Stimulated activated CD8-positive, alpha-beta memory T cell treated with anti-CD3 and anti-CD28 coated beads, Interleukin-4, amount 100 ng/mL, for 1 hour (primary cell): Measurements from ENCODE around the gene SUSD3.

ENCODE experiments used
- DNase-seq, 2 donors: peaks; one replicate each; pipeline ENCODE4 v3.0.0-alpha.2; 2020; ENCODE audit warnings: low read depth in 2 of 2, low spot score in 1 of 2

The SUSD3 gene

DNA sequence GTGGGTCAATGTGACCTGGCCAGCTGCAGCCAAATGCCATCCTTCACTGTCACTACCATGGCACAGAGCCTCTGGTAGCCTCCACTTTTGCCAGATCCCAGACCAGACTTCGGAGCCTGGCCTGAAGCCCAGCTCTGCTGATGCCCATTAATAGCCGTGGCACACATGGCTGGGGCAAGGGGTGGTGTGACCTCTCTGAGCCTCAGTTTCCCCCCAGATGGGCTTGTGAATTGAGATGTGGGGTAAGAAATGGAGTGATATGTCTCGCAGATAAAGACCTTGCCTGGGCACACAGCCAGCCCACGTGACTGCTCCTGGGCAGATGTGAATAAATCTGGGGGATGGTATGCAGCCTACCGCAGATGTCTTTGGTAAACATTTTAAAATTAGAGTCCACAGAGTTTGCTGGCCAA lies 13.9 kb downstream of the SUSD3 start:
- no peak for DNase-seq

DNA sequence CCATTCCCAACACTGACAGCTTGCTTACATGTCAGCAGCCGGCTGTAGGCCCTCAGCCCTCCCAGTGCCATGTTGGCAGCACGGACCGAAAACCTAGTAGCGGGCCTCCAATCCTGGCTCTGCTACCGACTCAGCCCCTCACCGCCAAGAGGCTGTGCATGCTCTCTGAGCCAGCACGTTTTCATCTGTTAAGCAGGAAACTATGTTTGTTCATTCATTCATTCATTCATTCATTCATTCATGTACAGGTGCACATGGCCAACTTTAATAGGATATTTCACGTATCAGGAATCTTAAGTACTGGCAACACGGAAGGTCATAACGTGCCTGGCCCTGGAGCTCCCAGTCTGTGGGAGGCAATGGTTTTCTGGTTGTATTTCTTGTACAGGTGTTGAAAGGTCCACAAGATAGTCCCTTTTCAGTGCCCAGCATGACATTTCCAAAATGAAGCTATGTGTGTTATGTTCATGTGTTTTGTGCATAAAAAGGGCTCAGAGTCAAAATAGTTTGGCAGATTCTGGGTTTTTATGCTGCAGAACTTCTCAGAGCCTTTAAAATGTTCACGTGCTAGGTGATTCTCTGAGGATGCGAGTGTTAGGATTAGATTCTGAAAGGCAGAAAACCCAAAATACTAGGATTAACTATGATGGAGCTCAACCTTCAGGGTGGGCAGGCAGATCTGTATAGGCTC lies 17.7 kb downstream of the SUSD3 start:
- no peak for DNase-seq

DNA sequence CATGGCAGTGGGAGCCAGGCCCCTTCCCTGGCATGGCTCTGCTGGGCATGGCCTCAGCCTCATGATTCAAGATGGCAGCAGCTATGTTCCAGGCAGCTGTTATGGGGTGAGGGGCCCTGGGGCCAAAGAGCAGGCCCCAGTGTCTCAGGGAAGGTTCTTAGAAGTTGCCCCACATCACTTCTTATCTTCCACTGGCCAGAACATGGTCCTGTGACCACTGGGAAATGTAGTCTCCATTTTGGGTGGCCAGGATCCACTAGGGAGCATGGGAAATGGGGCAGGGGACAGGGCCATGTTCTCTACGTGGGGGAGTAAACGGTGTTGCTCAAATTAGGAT lies 18.3 kb downstream of the SUSD3 start:
- no peak for DNase-seq

DNA sequence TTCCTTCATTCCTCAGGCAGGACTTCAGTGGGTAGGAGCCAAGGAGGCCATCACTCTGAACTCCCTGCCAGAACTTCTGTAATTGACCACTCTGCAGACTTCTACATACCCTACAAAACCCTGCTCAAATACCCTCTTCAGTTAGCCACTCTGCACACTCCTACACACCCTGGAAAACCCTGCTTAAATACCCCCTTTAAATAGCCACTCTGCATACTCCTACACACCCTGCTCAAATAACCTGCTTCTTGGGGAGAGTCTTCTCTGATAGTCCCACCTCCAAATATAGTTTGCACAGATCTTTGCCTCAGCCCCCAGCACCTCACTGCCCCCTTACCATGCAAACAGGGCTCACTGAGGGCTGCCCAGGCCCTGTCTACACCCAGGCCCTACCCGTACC lies 18.9 kb downstream of the SUSD3 start:
- DNase-seq: no peak

DNA sequence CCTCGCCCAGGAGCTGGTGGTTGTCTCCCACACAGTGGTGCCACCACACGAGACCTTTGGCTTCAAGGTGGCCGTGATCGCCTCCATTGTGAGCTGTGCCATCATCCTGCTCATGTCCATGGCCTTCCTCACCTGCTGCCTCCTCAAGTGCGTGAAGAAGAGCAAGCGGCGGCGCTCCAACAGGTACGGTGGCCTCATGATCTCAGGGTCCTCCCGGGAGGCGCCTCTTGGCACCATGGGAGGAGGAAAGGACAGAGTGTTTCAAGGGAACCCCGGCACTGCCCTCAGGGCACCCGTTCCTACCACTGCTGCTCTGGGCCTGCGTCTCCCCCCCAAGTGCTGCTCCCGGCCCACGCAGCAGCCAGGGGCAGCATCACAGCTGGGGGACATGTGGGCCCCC lies 19.3 kb downstream of the SUSD3 start:
- no peak for DNase-seq

DNA sequence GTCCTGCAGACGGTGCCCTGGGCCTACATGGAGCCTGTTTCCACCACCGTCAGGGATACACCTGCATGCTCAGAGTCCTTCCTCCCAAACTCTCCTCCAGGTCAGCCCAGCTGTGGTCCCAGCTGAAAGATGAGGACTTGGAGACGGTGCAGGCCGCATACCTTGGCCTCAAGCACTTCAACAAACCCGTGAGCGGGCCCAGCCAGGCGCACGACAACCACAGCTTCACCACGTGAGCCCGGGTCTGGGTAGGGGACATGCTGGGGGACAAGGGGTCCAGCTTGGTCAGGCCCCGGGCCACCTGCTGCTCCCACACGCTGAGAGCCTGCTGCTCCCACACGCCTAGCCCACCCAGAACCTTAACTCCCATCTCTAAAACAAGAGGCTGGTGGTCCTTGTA lies 20.9 kb downstream of the SUSD3 start:
- DNase-seq: no peak

DNA sequence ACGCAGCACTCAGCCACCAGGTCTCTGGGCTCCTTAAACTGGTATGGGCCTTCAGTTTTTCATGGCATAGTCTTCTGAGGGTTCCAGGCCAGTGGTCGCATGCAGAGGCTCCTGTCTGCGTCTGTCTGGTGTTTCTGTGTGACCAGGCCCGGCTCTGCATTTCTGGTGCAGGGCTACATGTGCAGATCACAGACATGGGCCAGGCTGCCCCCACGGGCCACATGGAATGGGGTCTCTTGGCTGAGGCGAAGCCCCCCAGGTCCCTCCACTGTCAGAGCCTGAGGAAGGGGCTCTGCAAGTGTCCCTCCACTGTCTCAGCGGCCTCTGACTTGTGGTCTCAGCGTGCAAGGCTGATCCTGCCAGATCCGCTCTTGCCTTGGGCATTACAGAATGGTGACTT lies 21.9 kb downstream of the SUSD3 start:
- DNase-seq: no peak

DNA sequence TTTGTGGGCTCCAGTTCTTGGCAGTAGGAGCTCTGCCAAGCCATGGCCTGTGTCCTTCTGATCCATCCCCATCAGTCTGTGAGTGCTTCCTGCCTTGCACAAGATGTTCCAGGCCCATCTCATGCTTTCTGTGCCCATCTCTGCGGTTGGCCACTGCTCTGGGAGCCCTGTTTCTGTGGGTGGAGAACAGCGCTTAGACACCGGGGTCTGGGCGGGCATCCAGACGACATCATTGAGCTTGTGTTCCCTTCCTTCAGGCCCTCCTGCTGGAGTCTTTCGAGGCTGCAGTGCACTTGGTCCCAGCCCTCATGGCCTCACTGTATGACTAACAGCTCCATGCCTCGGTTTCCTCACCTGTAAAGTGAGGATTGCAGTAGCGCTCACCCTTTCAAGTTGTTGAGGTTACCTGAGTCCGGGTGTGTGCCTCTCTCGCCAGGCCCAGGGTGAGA lies 22.6 kb downstream of the SUSD3 start:
- no peak for DNase-seq

DNA sequence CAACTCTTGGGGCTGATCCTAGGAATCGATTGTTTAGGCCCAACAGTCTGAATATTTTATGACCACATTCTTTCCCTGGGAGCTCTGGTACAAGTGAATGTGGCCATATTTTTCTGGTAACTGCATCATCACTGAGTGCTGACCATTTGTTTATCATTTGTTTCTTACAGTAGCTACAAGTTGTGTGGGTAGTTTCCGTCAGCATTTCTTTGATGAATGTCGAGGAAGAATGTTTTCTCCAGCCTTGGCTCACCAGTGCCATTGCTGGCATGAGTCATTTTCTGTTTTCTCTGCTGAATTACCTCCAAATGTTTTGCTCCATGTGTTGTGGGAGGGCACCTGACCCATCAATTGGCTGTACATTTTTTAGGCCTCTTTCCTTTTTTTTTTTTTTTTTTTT lies 23.4 kb downstream of the SUSD3 start:
- DNase-seq: no peak

DNA sequence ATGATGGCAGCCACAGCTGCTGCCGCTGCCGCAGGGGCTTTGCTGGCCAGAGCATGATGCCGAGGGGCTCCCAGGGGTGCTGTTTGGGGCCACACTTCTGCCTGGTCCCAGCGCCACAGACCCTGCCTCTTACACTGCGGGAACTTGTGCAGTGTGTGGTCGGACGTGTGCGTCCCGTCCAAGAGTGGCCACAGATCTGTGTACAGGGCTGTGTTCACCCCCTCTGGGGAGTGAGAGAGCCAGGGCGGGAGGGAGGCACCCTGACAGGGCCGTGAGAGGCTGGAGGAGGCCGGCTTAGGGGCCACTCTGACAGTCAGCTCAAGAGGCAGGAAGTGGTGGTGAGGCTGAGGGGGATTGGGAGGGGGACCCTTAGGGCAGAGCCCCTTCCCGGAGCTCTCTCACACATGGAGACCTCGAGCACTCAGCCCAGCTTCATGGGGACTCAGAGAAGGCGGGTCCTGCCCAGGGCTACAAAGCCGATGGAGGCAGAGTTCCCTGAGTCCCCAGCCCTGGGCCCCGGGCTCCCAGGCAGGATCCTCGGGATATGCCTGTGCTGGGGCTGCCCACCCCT lies 24.4 kb downstream of the SUSD3 start:
- no peak for DNase-seq

DNA sequence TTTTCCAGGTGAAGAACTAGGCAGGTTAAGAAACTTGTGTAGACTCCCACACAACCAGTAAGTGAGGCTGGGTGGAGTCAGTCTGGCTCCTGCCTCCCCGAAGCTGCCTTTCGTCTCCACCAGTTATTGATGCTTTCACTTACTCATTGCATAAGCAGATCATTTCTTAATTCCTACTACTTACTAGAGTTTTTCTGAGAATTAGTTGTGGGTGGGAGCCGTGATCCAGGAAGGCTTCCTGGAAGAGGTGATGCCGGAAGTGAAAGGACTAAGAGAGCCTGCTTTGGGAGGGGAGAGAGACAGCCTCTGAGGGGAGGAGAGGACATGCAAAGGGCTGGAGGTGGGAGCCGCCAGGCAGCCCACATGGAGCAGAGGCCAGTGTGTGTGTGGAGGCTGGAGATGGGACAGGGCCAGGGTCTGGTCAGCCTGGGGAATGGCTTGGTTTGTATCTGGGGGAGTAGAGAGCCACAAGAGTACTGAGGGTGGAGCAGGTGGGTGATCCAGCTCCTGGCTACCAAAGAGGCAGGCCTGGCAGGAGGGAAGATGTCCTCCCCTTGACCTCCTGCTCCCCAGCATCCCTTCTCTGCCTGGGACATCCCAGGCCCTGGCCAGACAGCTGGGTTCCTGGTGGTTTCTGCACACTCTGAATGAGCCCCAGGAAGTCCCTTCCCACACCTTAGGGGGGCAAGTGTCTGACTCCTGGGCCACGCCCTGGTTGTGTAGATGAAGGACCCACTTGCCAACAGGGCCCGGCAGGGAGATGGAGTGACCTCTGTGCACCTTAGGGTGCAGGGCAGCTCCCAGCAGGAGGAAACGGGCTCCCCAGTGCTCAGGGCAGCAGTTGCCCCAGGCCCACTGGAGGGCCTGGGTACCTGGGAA lies 25.3 kb downstream of the SUSD3 start:
- DNase-seq: no peak

DNA sequence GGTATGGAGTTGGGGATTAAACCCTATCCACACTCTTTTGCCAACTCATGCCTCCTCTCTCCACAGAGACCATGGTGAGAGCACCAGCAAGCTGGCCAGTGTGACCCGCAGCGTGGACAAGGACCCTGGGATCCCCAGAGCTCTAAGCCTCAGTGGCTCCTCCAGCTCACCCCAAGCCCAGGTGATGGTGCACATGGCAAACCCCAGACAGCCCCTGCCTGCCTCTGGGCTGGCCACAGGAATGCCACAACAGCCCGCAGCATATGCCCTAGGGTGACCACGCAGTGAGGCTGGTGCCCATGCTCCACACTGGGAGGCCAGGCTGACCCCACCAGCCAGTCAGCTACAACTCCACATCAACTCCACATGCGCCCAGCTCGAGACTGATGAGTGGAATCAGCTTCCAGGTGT lies 26.0 kb downstream of the SUSD3 start:
- DNase-seq: no peak

DNA sequence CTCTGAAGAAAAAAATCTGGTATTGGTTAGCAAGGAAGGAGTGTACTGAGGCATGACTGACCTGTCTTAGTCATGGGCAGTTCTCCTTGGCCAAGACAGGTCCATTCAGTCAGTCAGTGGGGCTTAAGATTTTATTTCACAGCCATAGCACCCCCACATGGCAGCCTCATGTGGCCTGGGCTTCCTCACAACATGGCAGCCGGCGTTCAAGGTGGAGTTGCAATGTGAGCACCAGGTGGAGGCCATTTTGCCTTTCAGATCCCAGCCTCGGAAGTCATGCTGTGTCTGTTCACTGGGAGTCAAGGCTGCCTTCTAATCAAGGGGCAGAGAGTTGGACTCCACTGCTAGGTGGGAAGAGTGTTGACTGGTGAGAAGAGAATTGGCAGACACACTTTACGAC lies 27.2 kb downstream of the SUSD3 start:
- no peak for DNase-seq

DNA sequence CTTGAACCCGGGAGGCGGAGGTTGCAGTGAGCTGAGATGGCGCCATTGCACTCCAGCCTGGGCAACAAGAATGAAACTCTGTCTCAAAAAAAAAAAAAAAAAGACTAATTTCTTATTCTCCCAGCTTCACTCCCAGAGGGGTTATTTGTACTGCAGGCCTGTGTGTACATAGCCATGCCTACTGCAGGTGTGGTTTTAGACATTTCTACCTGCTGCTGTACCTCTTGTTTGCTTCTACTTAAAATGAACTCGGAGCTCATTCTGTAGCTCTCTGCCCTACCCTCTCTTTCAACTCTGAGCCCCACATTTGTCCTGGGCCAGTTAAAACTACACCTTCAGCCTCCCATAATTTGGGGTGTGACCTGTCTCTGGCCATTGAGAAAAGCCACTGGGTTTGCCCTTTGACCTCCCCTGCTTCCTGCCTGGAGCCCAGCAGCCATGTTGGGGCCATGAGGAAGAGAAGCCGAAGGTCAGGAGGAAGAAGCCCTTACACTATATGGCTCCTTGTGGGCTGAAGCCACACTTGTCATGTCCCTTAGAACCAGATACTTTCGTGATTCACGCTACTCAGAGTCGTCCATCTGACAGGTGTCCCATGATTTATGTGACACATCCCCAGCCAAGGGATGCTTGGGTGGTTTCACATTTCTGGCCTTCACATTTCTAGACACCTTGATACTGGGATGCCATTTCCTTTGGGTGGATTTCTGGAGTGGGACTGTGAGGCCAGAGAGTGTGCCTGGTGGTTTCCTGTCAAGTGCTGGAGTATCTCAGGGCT lies 28.1 kb downstream of the SUSD3 start:
- no peak for DNase-seq

DNA sequence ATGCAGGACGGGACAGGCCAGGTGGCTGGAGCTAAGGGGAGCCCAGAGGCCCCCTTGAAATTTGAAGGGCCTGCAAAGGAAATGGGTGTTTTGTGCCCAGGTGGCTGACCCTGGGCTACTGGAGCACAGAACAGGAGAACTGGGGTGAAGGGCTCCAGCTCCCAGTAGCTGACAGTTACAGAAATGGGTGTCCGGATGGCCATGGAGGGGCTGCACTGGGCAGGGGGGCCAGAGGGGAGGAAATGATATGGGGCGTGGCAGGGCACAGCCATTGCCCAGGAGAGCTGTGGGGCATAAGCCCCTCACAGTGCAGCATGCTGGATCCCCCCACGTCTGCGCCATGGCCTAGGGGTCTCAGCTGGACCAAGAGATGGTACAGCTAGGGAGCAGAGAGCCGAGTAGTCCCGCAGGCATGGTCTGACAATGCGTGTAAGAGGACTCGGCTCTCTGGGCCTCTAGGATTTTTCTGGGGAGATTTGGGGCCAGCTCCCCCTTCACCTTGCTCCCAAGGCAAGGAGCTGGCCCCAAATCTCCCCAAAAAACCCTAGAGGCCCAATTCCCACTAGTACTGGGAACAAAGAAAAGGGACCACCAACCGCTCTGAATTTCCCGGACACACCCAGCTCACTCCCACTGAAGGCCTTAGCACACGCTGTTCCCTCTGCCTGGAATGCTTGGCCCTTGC lies 29.6 kb downstream of the SUSD3 start:
- no peak for DNase-seq

DNA sequence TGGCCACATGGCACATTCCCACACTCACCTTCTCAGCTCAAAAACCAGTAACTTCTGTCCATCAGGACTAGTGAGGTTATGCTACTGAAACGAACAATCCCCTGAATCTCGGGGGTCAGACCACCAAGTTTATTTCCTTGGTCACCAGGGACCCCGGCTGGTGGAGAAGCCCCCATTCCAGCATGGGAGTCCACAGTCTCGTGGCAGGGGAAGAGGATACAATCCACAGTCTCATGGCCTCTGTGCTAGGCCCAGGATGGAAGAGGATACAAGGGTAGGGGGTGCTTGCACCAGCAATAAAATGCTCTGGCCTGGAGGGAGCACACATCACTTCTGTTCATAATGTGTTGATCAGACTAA lies 30.1 kb downstream of the SUSD3 start:
- DNase-seq: no peak

DNA sequence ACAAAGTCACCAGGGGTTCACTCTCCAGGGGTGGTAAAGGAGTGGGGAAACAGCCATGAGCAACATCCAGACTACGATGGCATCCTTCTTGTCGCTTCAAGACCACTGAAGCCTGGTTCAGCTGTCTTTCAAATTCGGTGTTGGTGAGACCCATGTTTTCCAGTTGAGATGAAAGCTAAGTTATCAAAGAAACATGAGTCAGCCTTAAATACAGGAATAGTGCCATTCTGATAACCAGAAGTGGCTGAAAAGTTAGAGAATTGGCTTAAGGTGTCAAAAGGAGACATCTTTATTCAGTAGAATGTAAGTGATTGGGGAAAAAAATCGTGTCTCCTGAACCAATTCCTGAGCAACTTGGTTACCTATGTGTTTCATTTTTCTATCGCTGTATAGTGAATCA lies 30.5 kb downstream of the SUSD3 start:
- no peak for DNase-seq

DNA sequence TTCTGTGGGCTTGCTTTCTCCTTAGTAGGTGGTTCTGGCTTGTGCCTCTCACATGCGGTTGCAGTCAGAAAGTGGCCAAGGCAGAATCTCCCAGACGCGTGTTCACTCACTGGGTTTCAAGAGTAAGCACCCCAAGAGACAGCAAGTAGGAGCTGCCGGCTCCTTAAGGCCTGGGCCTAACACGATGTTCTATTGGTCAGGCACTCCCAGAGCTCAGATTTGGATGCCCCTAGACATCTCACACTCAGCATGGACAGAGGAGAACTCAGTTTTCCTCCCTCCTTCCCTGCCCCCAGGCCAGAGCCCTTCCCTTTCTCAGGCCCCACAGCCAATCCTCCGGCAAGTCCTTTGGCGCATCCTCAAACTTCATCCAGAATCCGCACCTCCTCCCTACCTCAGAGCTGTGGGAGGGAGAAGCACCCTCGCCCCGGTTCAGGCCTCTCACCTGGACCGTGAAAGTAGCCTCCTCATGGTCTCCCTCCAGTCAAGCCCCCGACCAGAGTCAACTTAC lies 31.0 kb downstream of the SUSD3 start:
- DNase-seq: no peak

DNA sequence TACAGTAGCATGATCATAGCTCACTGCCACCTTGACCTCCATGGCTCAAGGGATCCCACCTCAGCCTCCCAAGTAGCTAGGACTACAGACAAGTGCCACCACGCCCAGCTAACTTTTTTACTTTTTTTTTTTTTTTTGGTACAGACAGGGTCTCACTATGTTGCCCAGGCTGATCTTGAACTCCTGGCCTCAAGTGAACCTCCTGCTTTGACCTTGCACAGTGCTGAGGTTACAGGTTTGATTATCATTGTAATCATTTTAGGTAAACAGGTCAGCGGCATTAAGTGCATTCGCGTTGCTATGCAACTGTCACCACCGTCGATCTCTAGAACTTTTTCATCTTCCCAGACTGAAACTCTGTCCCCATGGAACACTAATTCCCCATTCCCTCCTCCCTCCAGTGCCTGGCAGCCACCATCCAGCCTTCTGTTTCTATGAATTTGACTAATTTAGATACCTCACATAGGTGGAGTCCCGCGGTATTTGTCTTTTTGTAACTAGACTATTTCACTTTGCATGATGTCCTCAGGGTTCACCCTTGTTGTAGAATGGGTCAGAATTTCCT lies 31.7 kb downstream of the SUSD3 start:
- DNase-seq: no peak

DNA sequence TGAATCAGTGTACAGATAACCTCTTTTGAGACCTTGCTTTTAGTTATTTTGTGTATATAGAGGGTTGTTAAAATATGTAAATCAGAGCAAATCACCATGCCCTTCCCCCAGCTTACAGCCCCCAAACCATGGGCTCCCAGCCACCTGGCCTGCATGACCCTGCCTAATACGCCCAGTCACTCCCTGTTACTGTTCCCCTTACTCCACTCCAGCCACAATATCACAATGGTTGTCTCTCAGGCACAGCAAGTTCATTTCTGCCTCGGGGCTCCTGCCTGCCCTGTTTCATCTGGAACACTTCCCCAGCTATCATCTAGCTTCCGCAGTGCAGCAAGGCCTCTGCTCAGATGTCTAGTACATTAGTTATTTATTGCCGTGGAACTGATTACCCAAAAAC lies 32.6 kb downstream of the SUSD3 start:
- no peak for DNase-seq
